HG03139 (cell line): Measurements from ENCODE around the gene ETHE1.

ENCODE experiments used
- ATAC-seq: cut with Tn5 transposase; IDR thresholded peaks from one replicate; pipeline ENCODE4 v1.9.1; 2021; ENCODE audit not compliant: unreplicated experiment

Gene ETHE1, protein sequence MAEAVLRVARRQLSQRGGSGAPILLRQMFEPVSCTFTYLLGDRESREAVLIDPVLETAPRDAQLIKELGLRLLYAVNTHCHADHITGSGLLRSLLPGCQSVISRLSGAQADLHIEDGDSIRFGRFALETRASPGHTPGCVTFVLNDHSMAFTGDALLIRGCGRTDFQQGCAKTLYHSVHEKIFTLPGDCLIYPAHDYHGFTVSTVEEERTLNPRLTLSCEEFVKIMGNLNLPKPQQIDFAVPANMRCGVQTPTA

DNA sequence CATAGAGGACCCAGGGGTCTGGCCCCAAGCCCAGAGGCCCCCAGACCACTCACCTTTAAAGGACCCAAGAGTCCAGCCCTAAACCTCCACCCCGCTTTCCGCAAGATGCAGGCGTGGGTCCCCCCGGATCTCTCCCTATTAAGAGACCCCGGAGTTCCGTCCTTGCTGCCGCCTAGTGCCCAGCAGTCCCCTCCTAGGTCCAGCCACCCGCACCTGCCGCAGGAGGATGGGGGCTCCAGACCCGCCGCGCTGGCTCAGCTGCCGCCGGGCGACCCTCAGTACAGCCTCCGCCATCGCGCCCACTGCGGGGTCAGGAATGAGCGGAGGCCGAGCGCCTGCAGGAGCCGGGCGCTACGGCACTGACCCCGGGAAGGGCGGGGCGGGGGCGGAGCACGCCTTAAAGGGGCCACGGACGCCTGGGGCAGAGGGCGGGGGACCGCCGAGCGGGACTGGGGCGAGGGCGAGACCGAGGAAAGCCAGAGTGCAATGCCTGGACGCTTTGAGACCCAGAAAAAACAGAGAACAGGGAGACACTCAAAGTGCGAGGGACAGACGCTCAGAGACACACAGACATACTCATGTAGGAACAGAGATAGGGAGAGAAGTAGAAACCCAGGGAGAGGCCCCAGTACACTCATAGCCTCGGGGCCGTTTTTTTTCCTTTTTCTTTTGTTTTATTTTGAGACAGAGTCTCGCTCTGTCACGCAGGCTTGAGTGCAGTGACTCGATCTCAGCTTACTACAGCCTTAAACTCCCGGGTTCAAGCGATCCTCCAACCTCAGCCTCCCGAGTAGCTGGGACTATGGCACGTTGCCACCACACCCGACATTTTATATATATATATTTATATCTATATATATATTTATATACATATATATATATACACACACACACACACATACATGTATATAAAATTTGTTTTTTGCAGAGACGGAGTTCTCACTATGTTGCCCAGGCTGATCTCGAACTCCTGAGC, at the start of gene ETHE1:
ETHE1 (minus strand) TSS at position 318 of the 976 bp plus-strand sequence; CDS start at position 294, 24 bp downstream.
- ATAC-seq, result no peak

DNA sequence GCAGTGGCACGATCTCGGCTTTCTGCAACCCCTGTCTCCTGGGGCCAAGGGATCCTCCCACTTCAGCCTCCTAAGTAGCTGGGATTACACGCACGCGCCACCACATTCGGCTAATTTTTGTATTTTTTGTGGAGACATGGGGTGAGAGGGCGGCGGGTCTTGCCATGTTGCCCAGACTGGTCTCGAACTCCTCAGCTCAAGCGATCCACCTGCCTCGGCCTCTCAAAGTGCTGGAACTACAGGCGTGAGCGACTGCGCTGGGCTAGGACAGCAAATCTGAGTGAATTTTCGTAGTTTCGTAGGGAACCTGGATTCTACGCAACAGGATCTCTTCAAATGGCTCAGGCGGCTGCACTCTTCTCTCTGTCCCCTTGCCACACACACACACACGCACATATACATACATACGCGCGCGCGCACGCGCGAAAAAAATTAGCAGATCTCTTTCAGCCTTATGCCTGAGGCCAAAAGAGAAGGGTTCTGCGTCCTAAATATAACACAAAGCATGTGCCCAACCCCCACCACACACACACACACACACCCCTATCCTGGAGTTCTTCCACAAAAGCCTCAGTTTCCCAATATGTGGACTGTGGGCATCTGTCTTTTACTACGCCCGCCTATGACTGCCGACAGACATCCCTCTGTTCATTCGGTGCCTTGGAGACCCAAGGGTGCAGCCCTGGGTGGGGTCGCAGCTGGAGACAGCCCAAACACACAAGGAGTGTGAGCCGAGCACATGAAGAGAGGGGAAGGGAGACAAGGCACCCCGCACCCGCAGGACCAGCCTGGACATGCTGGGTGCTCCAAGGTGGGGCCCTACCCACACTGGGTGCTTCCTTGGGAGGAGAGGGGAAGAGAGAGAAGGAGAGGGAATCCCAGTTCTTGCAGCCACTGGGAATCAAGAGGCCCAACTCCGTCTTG, 49.2 kb upstream of the ETHE1 start:
- no peak for ATAC-seq

DNA sequence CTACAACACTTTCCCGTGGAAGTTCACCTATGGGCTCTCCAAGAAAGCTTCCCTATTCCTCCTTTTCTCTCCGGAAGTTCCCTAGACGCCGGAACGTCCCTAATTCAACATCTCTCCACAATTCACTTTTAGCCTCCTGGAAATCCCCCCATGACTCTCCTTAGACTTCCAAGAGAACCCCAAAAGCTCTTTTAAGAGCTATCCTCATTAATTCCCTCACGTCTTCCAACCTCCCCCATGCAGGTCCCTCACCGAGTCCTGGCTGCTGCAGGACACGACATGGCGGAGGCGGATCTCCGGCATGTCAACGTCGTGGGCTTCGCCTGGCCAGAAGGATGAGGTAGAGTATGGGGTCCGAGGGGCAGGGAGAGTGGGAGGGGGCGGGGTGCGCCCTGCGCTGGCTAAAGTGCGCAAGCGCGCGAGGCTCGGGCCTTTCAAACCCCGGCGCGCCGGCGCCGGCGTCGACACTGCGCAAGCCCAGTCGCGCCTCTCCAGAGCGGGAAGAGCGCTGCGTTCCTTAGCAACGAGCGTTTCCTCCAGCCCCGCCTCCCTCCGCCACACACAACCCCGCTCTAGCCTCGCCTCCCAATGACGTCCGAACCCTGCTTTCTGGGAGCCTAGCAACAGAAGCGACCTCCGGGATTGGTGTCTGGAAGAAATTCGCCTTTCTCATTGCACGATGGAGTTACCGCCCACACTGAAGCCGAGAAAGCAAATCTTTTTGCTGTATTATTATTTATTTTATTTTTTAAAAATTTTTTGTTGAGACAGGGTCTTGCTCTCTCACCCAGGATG, 48.4 kb upstream of the ETHE1 start, which contains the start of the genes PINLYP and XRCC1:
PINLYP (plus strand) TSS at position 646 of the 795 bp plus-strand sequence. CDS start 1,391 bp downstream, outside the sequence.
XRCC1 (minus strand) TSS at position 372 of the 795 bp plus-strand sequence; CDS start at position 303, 69 bp downstream.
- peak; percentile 94 for ATAC-seq

DNA sequence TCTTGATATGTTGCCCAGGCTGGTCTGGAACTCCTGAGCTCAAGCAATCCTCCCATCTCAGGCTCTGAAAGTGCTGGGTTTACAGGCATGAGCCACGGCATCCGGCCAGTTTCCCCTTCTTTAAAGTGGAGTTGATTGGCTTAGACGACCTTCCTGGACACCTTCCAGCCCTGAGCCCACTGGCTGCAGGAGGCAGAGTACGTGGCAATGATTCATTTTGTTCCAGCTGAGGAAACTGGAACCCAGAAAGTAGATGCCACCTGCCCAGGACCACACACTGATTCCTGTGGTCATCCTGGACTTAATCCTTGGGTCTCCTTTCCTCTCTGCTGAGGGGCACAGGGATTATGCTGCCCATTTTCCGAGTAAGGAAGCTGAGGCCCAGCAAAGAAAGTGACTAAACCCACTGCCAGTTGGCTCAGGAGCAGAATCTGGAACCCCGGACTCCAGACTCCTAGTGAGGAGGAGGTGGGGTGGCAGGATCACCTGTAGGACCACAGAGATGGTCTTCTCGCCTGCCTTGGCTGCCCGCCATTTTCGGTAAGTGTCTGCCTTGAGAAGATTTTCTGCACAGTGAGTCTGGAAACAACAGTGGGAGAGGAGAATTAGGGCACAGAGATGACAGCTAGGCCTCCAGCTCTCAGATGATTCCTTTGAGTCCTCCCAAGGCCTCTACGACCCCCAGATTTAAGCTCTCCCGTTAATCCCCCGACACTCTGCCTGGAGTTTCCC, 47.6 kb upstream of the ETHE1 start:
- no peak for ATAC-seq

DNA sequence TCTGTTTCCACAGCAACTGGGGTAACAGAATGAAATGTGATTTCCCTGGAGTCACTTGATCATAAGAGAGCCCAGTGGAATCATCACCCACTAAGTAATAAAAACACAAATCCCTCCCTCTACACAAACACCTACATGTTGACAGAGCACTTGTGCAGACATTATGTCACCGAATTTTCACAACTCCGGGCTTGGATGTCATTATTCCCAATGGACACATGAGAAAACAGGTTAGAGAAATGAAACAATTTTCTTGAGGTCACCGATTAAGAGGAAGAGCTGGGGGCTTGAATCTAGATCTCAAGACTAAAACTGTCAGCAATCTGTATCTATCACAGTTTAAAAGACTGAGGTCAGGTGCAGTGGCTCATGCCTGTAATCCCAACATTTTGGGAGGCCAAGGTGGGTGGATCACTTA, 45.2 kb upstream of the ETHE1 start:
- no peak for ATAC-seq

DNA sequence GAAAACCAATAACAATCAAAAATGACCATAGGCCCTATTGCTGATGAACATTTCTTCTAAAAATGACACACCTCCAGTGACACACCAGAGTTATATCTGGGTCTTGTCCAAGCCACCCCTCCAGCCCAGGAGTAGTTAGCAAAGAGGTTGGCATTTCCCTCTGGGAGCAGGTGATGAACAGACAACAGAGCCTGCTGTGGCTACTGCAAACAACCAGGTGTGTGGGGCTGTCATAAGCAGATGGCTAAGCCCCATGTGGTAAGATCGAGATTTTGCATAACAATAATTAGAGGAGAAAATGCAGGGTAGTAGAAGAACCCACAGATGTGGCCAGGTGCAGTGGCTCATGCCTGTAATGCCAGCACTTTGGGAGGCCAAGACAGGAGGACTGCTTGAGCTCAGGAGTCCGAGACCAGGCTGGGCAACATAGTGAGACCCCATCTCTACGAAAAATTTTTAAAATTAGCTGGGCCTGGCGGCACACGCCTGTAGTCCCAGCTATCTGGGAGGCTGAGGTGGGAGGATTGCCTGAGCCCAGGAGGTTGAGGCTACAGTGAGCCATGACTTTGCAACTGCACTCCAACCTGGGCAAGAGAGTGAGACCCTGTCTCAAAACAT, 43.3 kb upstream of the ETHE1 start:
- ATAC-seq, result no peak

DNA sequence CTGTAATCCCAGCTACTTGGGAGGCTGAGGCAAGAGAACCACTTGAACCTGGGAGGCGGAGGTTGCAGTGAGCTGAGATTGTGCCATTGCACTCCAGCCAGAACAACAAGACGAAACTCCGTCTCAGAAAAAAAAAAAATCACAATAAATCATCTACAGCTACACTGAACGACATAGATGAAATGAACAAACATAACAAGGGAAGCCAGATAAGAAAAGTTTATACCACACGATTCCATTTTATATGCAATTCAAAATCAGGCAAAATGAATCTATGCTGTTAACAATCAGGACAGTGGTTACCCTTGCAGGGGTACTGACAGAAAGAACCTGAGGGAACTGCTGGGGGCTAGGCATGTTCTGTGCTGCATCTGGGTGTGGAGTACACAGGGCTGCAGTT, 42.7 kb upstream of the ETHE1 start:
- ATAC-seq, result no peak

DNA sequence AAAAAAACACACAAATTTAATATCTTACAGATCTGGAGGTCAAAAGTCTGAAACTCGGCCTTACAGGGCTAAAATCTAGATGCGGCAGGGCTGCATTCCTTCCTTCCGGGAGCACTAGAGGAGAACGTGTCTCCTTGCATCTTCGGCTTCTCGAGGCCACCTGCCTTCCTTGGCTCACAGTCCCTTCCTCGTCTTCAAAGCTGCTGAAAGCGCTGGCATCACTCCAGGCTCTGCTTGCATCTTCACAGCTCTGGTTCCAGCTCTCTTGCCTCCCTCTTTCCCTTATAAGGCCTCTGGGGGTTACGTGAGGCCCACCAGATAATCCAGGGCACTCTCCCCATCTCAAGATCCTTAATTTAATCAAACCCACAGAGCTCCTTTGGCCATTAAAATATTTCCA, 37.8 kb upstream of the ETHE1 start:
- ATAC-seq, result no peak

DNA sequence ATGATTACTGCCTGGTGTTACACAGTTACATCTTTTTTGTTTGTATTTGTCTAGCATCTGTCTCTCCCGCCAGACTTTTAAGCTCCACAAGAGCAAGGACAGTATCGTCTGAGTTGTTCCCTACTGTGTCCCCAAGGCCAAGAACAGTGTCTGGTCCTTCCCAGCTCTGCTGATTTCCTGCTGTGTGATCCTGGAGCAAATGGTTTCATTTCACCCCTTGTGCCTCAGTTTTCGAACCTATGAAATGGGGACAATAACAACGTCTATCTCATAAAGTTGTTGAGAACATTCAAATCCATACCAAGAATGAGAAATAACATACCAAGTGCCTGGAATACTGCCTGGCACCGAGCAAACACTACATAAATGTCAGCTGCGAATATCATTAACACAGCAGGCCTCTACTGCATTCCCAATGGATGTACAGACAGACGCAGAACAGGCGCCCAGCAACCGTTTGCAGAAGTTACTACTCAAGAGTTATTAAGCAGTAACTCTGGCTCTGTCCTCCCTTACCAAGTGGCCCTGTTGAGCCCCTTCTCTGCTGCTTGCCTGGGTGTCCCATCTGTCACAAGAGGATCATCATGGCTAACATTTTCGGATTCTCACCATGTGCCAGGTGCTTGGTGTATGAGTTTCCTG, 36.9 kb upstream of the ETHE1 start:
- ATAC-seq, result no peak

DNA sequence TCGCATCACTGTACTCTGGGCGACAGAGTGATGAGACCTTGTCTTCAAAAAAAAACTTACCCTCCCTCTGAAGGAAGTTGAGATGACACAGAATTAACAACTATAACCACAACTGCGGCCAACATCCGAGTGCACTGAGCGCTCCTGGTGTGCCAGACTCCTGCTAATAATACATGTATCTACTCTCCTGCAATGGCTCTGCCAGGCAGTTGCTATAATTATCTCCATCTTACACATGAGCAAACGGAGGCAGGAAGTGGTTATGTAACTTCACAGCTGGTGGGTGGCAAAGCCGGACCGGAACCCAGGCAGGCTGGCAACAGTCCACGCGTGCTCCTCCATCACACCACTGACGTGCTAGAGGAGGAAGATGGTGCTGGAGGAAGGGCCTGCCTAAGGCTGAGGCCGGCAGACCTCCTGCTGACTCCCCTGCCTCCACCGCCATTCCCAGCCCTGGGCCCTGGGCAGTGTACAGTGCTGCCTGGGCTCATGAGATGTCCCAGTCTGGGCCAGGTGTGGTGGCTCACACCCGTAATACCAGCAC, 35.8 kb upstream of the ETHE1 start:
- peak; percentile 62 for ATAC-seq

DNA sequence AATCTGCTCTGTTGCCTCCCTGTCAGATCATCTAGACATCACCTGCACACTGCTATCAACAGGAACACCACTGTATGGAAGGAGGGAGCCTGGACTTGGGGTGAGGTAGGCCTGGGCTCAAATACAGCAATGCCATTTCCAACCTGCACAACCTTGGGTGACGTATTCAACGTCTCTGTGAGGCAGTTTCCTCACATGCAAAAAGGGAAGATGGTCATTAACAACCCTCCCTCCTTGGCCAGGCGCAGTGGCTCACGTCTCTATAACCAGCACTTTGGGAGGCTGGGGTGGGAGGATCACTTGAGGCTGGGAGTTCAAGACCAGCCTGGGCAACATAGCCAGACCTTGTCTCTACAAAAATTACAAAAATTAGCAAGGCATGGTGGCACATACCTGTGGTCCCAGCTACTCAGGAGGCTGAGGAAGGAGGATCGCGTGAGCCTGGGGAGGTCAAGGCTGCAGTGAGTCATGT, 35.3 kb upstream of the ETHE1 start:
- no peak for ATAC-seq

DNA sequence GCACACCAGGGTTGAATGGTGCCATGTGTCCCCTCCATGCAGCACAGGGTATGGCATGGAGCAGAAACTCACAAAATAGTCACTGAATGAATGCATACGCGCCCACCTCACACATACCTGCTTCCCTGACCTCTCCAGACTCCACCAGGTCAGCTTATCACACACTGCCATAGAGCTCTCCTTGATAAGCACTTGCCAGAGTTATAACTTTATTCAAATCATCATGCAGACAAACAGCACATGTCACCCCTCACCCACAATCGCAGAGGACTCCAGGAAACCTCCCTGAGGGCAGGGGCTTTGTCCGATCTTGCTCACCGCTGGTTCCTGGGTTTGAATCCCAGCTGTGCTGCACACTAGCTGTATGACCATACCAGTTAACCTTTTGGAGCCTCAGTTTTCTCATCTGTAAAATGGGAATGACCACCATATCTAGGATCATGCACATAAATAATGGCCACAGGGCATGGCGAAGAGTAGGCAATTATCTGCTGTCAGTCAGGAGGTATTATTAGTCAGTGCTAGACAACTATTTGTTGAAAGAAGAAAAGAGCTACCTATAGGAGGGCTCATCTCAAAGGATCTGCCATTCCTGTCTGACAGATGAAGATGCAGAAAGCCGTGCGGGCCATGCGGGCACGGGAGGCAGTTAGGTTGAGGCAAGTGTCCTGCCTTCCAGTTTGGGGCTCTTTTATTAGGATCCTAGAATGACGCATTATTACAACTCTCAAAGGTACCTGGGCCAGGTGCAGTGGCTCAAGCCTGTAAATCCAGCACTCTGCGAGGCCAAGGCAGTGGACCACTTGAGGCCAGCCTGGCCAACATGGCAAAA, 34.4 kb upstream of the ETHE1 start:
- ATAC-seq, result no peak

DNA sequence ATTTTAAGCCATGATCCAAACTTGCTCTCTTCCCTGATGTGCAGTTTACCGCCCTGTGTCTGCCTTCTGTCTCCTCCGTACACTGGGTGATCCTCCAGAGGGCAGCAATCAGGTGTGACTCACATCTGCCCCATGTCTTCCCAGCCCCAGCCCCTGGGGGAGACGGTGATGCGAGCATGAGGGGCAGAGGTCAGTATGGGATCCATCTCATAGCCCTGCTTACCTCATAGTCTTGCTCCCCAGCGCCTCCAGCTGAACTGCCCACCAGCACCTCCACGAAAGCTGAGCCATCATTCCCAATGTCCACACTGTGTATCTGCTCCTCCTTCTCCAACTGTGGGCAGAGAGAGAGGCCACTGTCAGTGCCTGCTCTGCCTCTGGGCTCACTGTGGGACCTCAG, 33.7 kb upstream of the ETHE1 start:
- no peak for ATAC-seq

DNA sequence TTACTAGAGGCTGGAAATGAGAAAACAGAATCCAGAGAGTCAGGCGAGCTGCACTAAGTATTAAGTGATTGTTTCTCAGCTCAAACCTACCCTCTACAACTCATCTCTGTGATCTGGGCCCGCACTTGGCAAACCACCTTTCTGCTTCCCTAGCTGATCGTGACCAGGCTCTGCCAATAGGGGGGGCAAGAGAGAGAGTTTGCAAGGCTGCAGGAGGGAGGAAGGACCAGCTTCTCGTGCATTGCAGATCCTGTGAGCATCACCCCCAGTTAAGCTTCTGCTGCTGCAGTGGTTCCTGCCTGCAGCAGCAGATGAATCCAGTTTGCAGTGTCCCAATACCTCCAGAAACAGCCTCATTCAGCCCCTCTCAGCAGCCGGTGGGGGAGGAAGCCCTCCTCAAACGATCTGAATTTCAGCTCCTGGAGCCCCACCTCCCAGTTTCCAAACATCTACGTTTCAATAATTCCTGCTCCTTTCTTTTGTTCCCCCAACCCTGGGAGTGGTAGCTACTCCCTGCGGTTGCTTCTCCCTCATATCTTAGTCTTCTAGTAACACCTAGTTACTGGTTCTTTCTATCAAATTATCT, 28.3 kb upstream of the ETHE1 start:
- no peak for ATAC-seq

DNA sequence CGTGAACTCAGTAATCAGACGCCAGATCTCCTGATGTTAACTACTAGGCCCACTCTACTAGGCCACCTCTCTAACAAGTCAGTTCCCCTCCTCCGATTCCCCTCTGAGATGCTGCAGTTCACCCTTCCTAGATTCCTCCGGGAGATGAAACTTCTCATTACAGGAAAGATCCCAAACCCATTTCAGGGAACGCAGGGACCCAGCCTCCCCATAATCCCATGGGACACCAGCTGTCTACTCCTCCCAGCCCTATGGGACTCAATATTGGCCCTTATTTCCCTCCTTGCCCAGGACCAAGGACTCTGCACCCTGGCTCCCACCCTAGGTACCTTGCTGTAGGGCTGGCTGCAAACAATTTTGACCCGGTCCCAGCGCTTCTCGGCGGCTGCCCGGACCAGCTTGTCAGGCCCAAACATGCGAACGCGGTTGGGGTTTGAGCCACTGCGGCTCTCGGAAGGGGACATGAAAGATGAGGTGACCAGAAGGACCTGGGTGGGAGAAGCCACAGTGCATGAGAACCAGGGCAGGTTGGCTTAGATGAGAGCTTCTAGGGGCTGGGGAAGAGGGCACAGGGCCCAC, 27.4 kb upstream of the ETHE1 start:
- no peak for ATAC-seq

DNA sequence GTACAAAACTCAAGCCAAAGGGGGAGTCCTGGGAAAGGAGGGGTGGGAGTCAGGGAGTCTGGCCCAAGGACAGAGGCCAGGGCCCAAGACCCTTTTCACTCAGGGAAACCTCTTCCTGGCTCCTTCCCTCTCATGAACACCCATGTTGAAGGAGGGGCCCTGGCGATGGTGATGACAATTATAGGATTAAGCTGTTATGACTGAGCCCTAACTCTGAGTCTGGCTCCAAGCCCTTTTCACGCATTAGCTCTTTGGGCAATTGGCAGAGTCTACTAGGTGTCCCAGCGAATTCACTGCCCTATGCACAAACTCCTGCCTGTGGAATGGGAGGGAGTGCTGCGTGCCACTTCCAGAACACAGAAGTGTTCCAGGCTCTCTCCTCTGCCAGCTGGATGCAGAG, 26.7 kb upstream of the ETHE1 start:
- no peak for ATAC-seq
